ENCODE results near the gene EYA4. TPM values are rescaled to one million over a fixed set of nuclear protein-coding genes. Genes with fewer than 3 reads are reported as not detected.

The EYA4 gene
- total RNA-seq, 1 experiment from 2014 or later, result not detected

DNA sequence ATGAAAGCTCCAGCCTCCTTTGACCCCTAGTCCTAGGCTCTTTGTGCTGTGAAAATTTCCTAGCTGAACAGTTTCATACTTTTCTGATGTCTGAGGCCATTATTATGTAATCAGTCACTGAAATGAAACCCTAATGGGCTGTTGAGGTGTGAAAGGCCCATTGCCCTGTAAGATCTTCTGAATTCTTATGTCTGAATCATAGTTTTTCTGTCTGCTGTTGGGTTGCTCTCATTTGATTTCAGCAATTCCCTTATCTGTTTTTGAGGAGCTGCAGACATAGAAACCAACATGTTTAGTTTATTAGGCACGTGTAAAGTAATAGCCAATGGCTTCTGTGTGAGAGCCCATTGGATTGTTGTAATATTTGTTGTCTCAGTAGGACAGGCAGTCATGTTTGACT lies 118.1 kb downstream of the EYA4 start:
- Histone ChIP-seq H3K4me1 (no peaks in the 10 kb centered on the region), H3K9me3 (no peaks in the 10 kb centered on the region), H3K4me3 (ENCODE audit: low read depth, low read length) (no peak overlapping the region), H3K36me3 (ENCODE audit: control insufficient read depth, insufficient read depth, low read length) (no peaks in the 10 kb centered on the region), H3K27me3 (replicated peaks; ENCODE audit: control insufficient read depth, insufficient read depth, low read length) (no peaks in the 10 kb centered on the region)
- Mint-ChIP-seq H3K9me3 (ENCODE audit: unreplicated experiment) (no peaks in the 10 kb centered on the region), H3K27me3 (ENCODE audit: insufficient read depth, unreplicated experiment) (peaks cover 8% of the 10 kb centered on the region), H3K4me1 (ENCODE audit: low read depth, unreplicated experiment) (no peaks in the 10 kb centered on the region), H3K4me3 (ENCODE audit: unreplicated experiment) (no peak overlapping the region), H3K36me3 (ENCODE audit: insufficient read depth, unreplicated experiment) (no peaks in the 10 kb centered on the region), H3K27ac (ENCODE audit: unreplicated experiment) (no peak overlapping the region)
- ChIA-PET POLR2A (no interaction called here), CTCF (no interaction called here)
- TF ChIP-seq, protein P1, sequence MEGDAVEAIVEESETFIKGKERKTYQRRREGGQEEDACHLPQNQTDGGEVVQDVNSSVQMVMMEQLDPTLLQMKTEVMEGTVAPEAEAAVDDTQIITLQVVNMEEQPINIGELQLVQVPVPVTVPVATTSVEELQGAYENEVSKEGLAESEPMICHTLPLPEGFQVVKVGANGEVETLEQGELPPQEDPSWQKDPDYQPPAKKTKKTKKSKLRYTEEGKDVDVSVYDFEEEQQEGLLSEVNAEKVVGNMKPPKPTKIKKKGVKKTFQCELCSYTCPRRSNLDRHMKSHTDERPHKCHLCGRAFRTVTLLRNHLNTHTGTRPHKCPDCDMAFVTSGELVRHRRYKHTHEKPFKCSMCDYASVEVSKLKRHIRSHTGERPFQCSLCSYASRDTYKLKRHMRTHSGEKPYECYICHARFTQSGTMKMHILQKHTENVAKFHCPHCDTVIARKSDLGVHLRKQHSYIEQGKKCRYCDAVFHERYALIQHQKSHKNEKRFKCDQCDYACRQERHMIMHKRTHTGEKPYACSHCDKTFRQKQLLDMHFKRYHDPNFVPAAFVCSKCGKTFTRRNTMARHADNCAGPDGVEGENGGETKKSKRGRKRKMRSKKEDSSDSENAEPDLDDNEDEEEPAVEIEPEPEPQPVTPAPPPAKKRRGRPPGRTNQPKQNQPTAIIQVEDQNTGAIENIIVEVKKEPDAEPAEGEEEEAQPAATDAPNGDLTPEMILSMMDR (IDR thresholded peaks at IDR 0.05; ENCODE audit: insufficient read depth in 1 of 2, low read depth in 1 of 2, low read length in 1 of 2, severe bottlenecking in 1 of 2, unreplicated experiment in 1 of 2), result no peak
- intact Hi-C loops (cut with micrococcal nuclease; ENCODE audit: unreplicated experiment), result no loop called here
- BruUV-seq (replicated peaks), result no TSS peak
- DNase-seq, result no peak

DNA sequence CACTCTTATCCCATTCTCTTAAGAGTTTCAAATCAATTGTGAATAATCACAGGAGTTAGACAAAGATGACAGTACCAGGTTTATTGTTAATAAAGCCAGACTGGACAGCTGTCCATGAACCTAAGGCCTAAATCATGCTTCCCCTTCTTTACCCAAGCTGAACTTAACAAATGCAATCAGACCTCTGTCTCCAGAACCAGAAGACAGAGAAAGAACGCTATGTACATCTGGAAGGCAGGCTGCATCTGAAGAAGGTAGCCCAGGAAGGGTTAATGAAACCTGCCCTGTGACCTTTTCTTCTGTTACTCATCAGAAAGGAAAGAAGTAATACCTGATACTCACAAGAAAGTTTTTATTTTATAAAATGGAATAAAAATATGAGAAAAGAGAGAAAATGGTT lies 118.6 kb downstream of the EYA4 start:
- no peak for DNase-seq
- intact Hi-C loops (cut with micrococcal nuclease; ENCODE audit: unreplicated experiment), result loop anchor here (10.0 kb wide), 1 partner anchor 175 kb away; no protein-coding TSS in a partner anchor
- Histone ChIP-seq H3K4me3 (ENCODE audit: low read depth, low read length) (no peak overlapping the region), H3K9me3 (no peaks in the 10 kb centered on the region), H3K4me1 (no peaks in the 10 kb centered on the region), H3K36me3 (ENCODE audit: control insufficient read depth, insufficient read depth, low read length) (no peaks in the 10 kb centered on the region), H3K27me3 (replicated peaks; ENCODE audit: control insufficient read depth, insufficient read depth, low read length) (no peaks in the 10 kb centered on the region)
- POLR2A ChIA-PET, result no interaction called here
- Mint-ChIP-seq H3K27ac (ENCODE audit: unreplicated experiment) (no peak overlapping the region), H3K36me3 (ENCODE audit: insufficient read depth, unreplicated experiment) (no peaks in the 10 kb centered on the region), H3K4me1 (ENCODE audit: low read depth, unreplicated experiment) (no peaks in the 10 kb centered on the region), H3K4me3 (ENCODE audit: unreplicated experiment) (no peak overlapping the region), H3K27me3 (ENCODE audit: insufficient read depth, unreplicated experiment) (peaks cover 8% of the 10 kb centered on the region), H3K9me3 (ENCODE audit: unreplicated experiment) (no peaks in the 10 kb centered on the region)
- CTCF ChIA-PET, result no interaction called here
- TF ChIP-seq, protein P1 (IDR thresholded peaks at IDR 0.05; ENCODE audit: insufficient read depth in 1 of 2, low read depth in 1 of 2, low read length in 1 of 2, severe bottlenecking in 1 of 2, unreplicated experiment in 1 of 2), result no peak
- BruUV-seq (replicated peaks), result no TSS peak

DNA sequence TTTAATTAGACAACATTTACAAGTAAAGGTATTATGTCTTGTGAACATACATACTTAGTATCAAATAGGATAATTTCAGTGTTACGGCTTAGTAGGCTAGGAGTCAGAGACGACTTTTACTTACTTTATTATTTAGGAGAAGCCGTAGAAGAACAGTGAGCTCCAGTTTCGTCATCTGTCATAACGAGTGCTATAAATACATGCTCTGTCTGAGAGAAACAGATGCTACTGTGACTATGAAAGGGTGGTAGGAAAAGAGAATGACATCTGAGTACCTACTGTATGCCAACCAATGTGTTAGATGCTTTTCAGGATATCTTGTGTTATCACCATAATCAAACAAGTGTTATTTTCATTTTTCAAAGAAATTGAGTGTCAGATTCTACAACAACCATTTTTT lies 119.0 kb downstream of the EYA4 start:
- H3K36me3 Mint-ChIP-seq (ENCODE audit: insufficient read depth, unreplicated experiment), result no peaks in the 10 kb centered on the region
- H3K36me3 ChIP-seq (ENCODE audit: control insufficient read depth, insufficient read depth, low read length), result no peaks in the 10 kb centered on the region
- peaks cover 9% of the 10 kb centered on the region for H3K27me3 Mint-ChIP-seq (ENCODE audit: insufficient read depth, unreplicated experiment)
- BruUV-seq (replicated peaks), result no TSS peak
- ChIA-PET POLR2A (no interaction called here), CTCF (no interaction called here)
- DNase-seq, result no peak
- no peak overlapping the region for H3K4me3 Mint-ChIP-seq (ENCODE audit: unreplicated experiment)
- intact Hi-C loops (cut with micrococcal nuclease; ENCODE audit: unreplicated experiment), result loop anchor here (10.0 kb wide), 1 partner anchor 175 kb away; no protein-coding TSS in a partner anchor
- no peaks in the 10 kb centered on the region for H3K4me1 Mint-ChIP-seq (ENCODE audit: low read depth, unreplicated experiment)
- no peak overlapping the region for H3K4me3 ChIP-seq (ENCODE audit: low read depth, low read length)
- no peaks in the 10 kb centered on the region for H3K9me3 Mint-ChIP-seq (ENCODE audit: unreplicated experiment)
- no peaks in the 10 kb centered on the region for H3K27me3 ChIP-seq (replicated peaks; ENCODE audit: control insufficient read depth, insufficient read depth, low read length)
- no peaks in the 10 kb centered on the region for H3K9me3 ChIP-seq
- TF ChIP-seq, protein P1 (IDR thresholded peaks at IDR 0.05; ENCODE audit: insufficient read depth in 1 of 2, low read depth in 1 of 2, low read length in 1 of 2, severe bottlenecking in 1 of 2, unreplicated experiment in 1 of 2), result no peak
- H3K4me1 ChIP-seq, result no peaks in the 10 kb centered on the region
- H3K27ac Mint-ChIP-seq (ENCODE audit: unreplicated experiment), result no peak overlapping the region
